H1 (cell line): Measurements from ENCODE around the gene TIMD4. TPM values are rescaled to one million over a fixed set of nuclear protein-coding genes. Genes with fewer than 3 reads are reported as not detected.

ENCODE experiments used
- CTCF ChIA-PET: fragments of 300-600 bp; sonication (Branson Sonifier 250); formaldehyde crosslinking; loops from one replicate; lab custom pipeline; 2021; ENCODE audit not compliant: partially characterized antibody; lab: Charles Lee
- POLR2A ChIA-PET: fragments of 300-600 bp; sonication (Branson Sonifier 250); formaldehyde crosslinking; loops from one replicate; lab custom pipeline; 2021; ENCODE audit warnings: inconsistent platforms; ENCODE audit not compliant: partially characterized antibody; lab: Charles Lee
- DNase-seq, 2 experiments: peaks; one replicate each; pipeline versions ENCODE4 v3.0.0 to v3.0.0-alpha.2; 2010 to 2022; ENCODE audit warnings: low spot score in 2 of 2, low read depth in 1 of 2, mixed read lengths in 1 of 2
- FAIRE-seq: peaks from 2 replicates; lab custom pipeline; 2011; peaks lifted over from hg19 to GRCh38; lab: Jason Lieb, UNC
- H2AFZ ChIP-seq: 2 replicates; pipeline ENCODE4 v1.8.1; 2012; ENCODE audit warnings: low read length, inconsistent platforms
- H2AK5ac ChIP-seq: 2 replicates; pipeline ENCODE4 v1.6.1; 2013; ENCODE audit warnings: low read depth, low read length
- H2BK120ac ChIP-seq: replicated peaks from 2 replicates; pipeline ENCODE3; 2013; ENCODE audit warnings: low read depth, low read length, inconsistent platforms
- H2BK12ac ChIP-seq: 2 replicates; pipeline ENCODE4 v1.6.1; 2013; ENCODE audit warnings: low read depth, low read length
- H2BK15ac ChIP-seq: 2 replicates; pipeline ENCODE4 v1.6.1; 2013; ENCODE audit warnings: low read length
- H2BK20ac ChIP-seq: 2 replicates; pipeline ENCODE4 v1.6.1; 2013; ENCODE audit warnings: low read length
- H2BK5ac ChIP-seq: 2 replicates; pipeline ENCODE4 v1.6.1; 2013; ENCODE audit warnings: low read depth, low read length
- H3K14ac ChIP-seq: 2 replicates; pipeline ENCODE4 v1.6.1; 2013; ENCODE audit warnings: inconsistent platforms; ENCODE audit not compliant: insufficient read length
- H3K18ac ChIP-seq: 2 replicates; pipeline ENCODE4 v1.6.1; 2013; ENCODE audit warnings: low read length; ENCODE audit errors: extremely low read depth
- H3K23ac ChIP-seq: 2 replicates; pipeline ENCODE4 v1.6.1; 2013; ENCODE audit warnings: inconsistent platforms; ENCODE audit not compliant: insufficient read length
- H3K23me2 ChIP-seq: 2 replicates; pipeline ENCODE4 v1.6.1; 2013; ENCODE audit warnings: low read depth, low read length
- H3K27ac ChIP-seq: 2 replicates; pipeline ENCODE4 v1.6.1; 2011; ENCODE audit warnings: low read depth, low read length, inconsistent platforms
- H3K27me3 ChIP-seq, 4 experiments: replicated peaks in 1 of 4; 1 replicate in 1 of 4; 2 replicates in 3 of 4; pipeline versions ENCODE4 v1.6.1 to v1.8.1; 2011 to 2013; ENCODE audit warnings: low read length in 3 of 4, mild to moderate bottlenecking in 3 of 4, inconsistent platforms in 2 of 4, mixed read lengths in 2 of 4, moderate library complexity in 1 of 4; ENCODE audit not compliant: control insufficient read depth in 3 of 4, insufficient read depth in 3 of 4; ENCODE audit errors: extremely low read depth in 1 of 4
- H3K36me3 ChIP-seq, 4 experiments: 2 replicates each; pipeline versions ENCODE4 v1.6.1 to v1.8.1; 2011 to 2013; ENCODE audit warnings: mild to moderate bottlenecking in 4 of 4, low read length in 3 of 4, moderate library complexity in 2 of 4, control low read depth in 1 of 4, inconsistent platforms in 1 of 4; ENCODE audit not compliant: insufficient read depth in 4 of 4, control insufficient read depth in 2 of 4
- H3K4ac ChIP-seq: replicated peaks from 2 replicates; pipeline ENCODE3; 2013; ENCODE audit warnings: low read length, low read depth, mixed read lengths, inconsistent platforms; ENCODE audit not compliant: insufficient read length
- H3K4me1 ChIP-seq, 4 experiments: replicated peaks in 1 of 4; 1 replicate in 1 of 4; 2 replicates in 3 of 4; pipeline versions ENCODE4 v1.6.1 to v1.8.1; 2011 to 2013; ENCODE audit warnings: low read length in 3 of 4, inconsistent platforms in 2 of 4, mixed read lengths in 1 of 4; ENCODE audit not compliant: insufficient read depth in 4 of 4, control insufficient read depth in 3 of 4
- H3K4me2 ChIP-seq, 2 experiments: 2 replicates each; pipeline versions ENCODE4 v1.6.1 to v1.8.1; 2011 to 2013; ENCODE audit warnings: low read depth in 2 of 2, low read length in 2 of 2, control low read depth in 1 of 2, inconsistent platforms in 1 of 2, mild to moderate bottlenecking in 1 of 2; ENCODE audit not compliant: insufficient read depth in 1 of 2
- H3K4me3 ChIP-seq, 4 experiments: fragments of 200-600, 300-600 bp in 1 of 4; sonication (generic), shearing (Covaris generic), sonication (Bioruptor Twin) in 1 of 4; 2 replicates each; pipeline versions ENCODE4 v1.5.1 to v1.8.1; 2011 to 2016; ENCODE audit warnings: low read length in 4 of 4, low read depth in 3 of 4, control low read depth in 2 of 4, inconsistent platforms in 2 of 4, mild to moderate bottlenecking in 2 of 4, mixed read lengths in 1 of 4, moderate library complexity in 1 of 4; ENCODE audit not compliant: insufficient read depth in 2 of 4; ENCODE audit errors: extremely low read depth in 1 of 4
- H3K56ac ChIP-seq: replicated peaks from 2 replicates; pipeline ENCODE3; 2013; ENCODE audit warnings: low read depth, mild to moderate bottlenecking, mixed read lengths, low read length, inconsistent platforms; ENCODE audit not compliant: insufficient read length
- H3K79me1 ChIP-seq: 2 replicates; pipeline ENCODE4 v1.6.1; 2013; ENCODE audit warnings: low read depth, low read length, control low read depth
- H3K79me2 ChIP-seq, 2 experiments: 2 replicates each; pipeline versions ENCODE4 v1.6.1 to v1.8.1; 2012 to 2013; ENCODE audit warnings: low read length in 2 of 2, mild to moderate bottlenecking in 2 of 2, inconsistent platforms in 1 of 2; ENCODE audit not compliant: insufficient read depth in 2 of 2, control insufficient read depth in 1 of 2
- H3K9ac ChIP-seq, 4 experiments: replicated peaks in 1 of 4; 1 replicate in 1 of 4; 2 replicates in 3 of 4; pipeline versions ENCODE4 v1.6.1 to v1.8.1; 2011 to 2013; ENCODE audit warnings: low read depth in 3 of 4, low read length in 3 of 4, control low read depth in 2 of 4, mild to moderate bottlenecking in 2 of 4, moderate library complexity in 2 of 4, inconsistent platforms in 1 of 4; ENCODE audit errors: extremely low read depth in 1 of 4
- H3K9me3 ChIP-seq, 2 experiments: 2 replicates each; pipeline versions ENCODE4 v1.6.1 to v1.8.1; 2012 to 2013; ENCODE audit warnings: mild to moderate bottlenecking in 2 of 2, moderate library complexity in 2 of 2, control low read depth in 1 of 2, inconsistent platforms in 1 of 2, low read depth in 1 of 2, low read length in 1 of 2, mixed read lengths in 1 of 2; ENCODE audit not compliant: insufficient read depth in 2 of 2
- H4K20me1 ChIP-seq, 2 experiments: replicated peaks in 1 of 2; 2 replicates each; pipeline versions ENCODE3 to v1.8.1; 2011 to 2013; ENCODE audit warnings: inconsistent platforms in 2 of 2, low read length in 2 of 2, mild to moderate bottlenecking in 1 of 2; ENCODE audit not compliant: insufficient read depth in 2 of 2, control insufficient read depth in 1 of 2
- H4K5ac ChIP-seq: 2 replicates; pipeline ENCODE4 v1.6.1; 2013; ENCODE audit warnings: low read length, low read depth, mixed read lengths, inconsistent platforms; ENCODE audit not compliant: insufficient read length
- H4K8ac ChIP-seq: 2 replicates; pipeline ENCODE4 v1.8.0; 2013; ENCODE audit warnings: mild to moderate bottlenecking, moderate library complexity, low read length, inconsistent platforms; ENCODE audit not compliant: insufficient read depth; ENCODE audit errors: extremely low read depth
- H4K91ac ChIP-seq: replicated peaks from 2 replicates; pipeline ENCODE3; 2013; ENCODE audit warnings: low read length, mixed read lengths, inconsistent platforms; ENCODE audit not compliant: insufficient read length
- EP300 ChIP-seq, 2 experiments: IDR thresholded peaks; 1 replicate in 1 of 2; 2 replicates in 1 of 2; pipeline ENCODE4 v1.6.1; 2011 to 2012; ENCODE audit warnings: low read depth in 2 of 2, low read length in 2 of 2, mild to moderate bottlenecking in 2 of 2, borderline replicate concordance in 1 of 2, inconsistent platforms in 1 of 2, moderate library complexity in 1 of 2
- GABPA ChIP-seq: IDR thresholded peaks from 2 replicates; pipeline ENCODE4 v1.6.1; 2011; ENCODE audit warnings: mild to moderate bottlenecking, low read length, moderate library complexity, borderline replicate concordance; ENCODE audit not compliant: insufficient read depth
- JUND ChIP-seq: IDR thresholded peaks from 2 replicates; pipeline ENCODE4 v1.6.1; 2011; ENCODE audit warnings: mild to moderate bottlenecking, improper control_type of control experiment, low read length
- KDM4A ChIP-seq: IDR thresholded peaks from one replicate; pipeline ENCODE4 v1.7.1; 2012; ENCODE audit warnings: low read depth, mild to moderate bottlenecking, moderate library complexity, low read length, inconsistent platforms; ENCODE audit not compliant: severe bottlenecking
- MAX ChIP-seq: IDR thresholded peaks from 2 replicates; pipeline ENCODE4 v1.6.1; 2012; ENCODE audit warnings: inconsistent platforms
- POU5F1 ChIP-seq: IDR thresholded peaks from 2 replicates; pipeline ENCODE4 v1.6.1; 2011; ENCODE audit warnings: low read depth, mild to moderate bottlenecking, low read length, moderate library complexity
- RFX5 ChIP-seq: IDR thresholded peaks from 2 replicates; pipeline ENCODE4 v1.6.1; 2011; ENCODE audit warnings: low read depth, low read length, improper control_type of control experiment, borderline replicate concordance
- SRF ChIP-seq: IDR thresholded peaks from 2 replicates; pipeline ENCODE4 v1.6.1; 2011; ENCODE audit warnings: mild to moderate bottlenecking, low read depth, low read length, moderate library complexity
- YY1 ChIP-seq: IDR thresholded peaks from 2 replicates; pipeline ENCODE4 v1.6.1; 2011; ENCODE audit warnings: low read depth, mild to moderate bottlenecking, low read length
- WGBS, 2 experiments: shearing (Covaris generic) in 1 of 2; methylation state at CpG; one replicate each; pipeline versions ENCODE4 v1.1.6 to v1.1.7; 2013 to 2015; ENCODE audit warnings: low lambda C conversion rate in 2 of 2, mixed read lengths in 2 of 2, inconsistent platforms in 1 of 2, low coverage in 1 of 2, missing lambda C conversion rate in 1 of 2; ENCODE audit not compliant: insufficient replicate concordance in 2 of 2, insufficient coverage in 1 of 2, insufficient read length in 1 of 2; ENCODE audit errors: extremely low coverage in 1 of 2, missing lambda C conversion rate in 1 of 2; 5-methylcytosine and 5-hydroxymethylcytosine counted together
- polyA plus RNA-seq, 7 experiments: library from polyadenylated mRNA; depleted of rRNA in 3 of 7; stranded (reverse) in 5 of 7; unstranded in 2 of 7; fragments of >200 nt in 5 of 7; fragments of 200-250 nt in 2 of 7; gene quantifications; 1 replicate in 5 of 7; 2 replicates in 1 of 7; 4 replicates in 1 of 7; pipeline versions ENCODE4 v1.2.1 to v1.2.3, GENCODE V29; 2011 to 2013; ENCODE audit warnings: missing spikeins in 2 of 7, mixed read lengths in 2 of 7
- total RNA-seq: library from RNA; stranded (reverse); fragmentation: NEBNext Ultra II Directional; extraction: Animal tissue kit (Norgen Biotek cat#: 25700); gene quantifications from 2 replicates; pipeline ENCODE4 v1.2.1, GENCODE V29; 2021

Gene TIMD4
- total and polyA plus RNA-seq, 2 of the 8 experiments (the other 6 are each of a cell fraction or from before 2014, with no cell fraction given) = not detected

- H3K4me2 ChIP-seq = peak overlapping the region; percentile 59 to 60
- H3K27ac ChIP-seq = peak overlapping the region; percentile 80
- H2BK5ac ChIP-seq = peak overlapping the region; percentile 100
- H3K23ac ChIP-seq = no peak overlapping the region
- DNase-seq (peak; percentile 70 to 77), FAIRE-seq (peak; percentile 97)
- peak overlapping the region; percentile 98 for H4K91ac ChIP-seq
- H4K5ac ChIP-seq = peak overlapping the region; percentile 26
- H2AK5ac ChIP-seq = peak overlapping the region; percentile 99
- peak overlapping the region in 1 of 4 experiments; percentile 53; a peak in 2 of 7 replicates for H3K9ac ChIP-seq
- peaks cover 9 to 19% (median 15%) of the 10 kb centered on the region in 4 experiments; a peak in 6 of 7 replicates for H3K4me1 ChIP-seq
- peak overlapping the region in 1 of 4 experiments; percentile 33; a peak in 2 of 8 replicates for H3K4me3 ChIP-seq
- H3K27me3 ChIP-seq = peaks cover 0 to 22% (median 5%) of the 10 kb centered on the region in 4 experiments; a peak in 5 of 7 replicates
- no peaks in the 10 kb centered on the region for H4K20me1 ChIP-seq
- H3K56ac ChIP-seq = peak overlapping the region; percentile 43
- H2BK20ac ChIP-seq = peak overlapping the region; percentile 99
- peak overlapping the region; percentile 95; the same call in 1 of the 2 replicates for H3K18ac ChIP-seq
- peak overlapping the region; percentile 95 for H3K4ac ChIP-seq
- no peak overlapping the region for H2AFZ ChIP-seq
- H3K79me2 ChIP-seq = no peaks in the 10 kb centered on the region
- H2BK15ac ChIP-seq = no peak overlapping the region; the same call in 1 of the 2 replicates
- WGBS, 2 experiments = 15% methylated on average over 5 of the region's 5 CpGs; no CpG with 5 or more reads in 1 of the 2 experiments
- H2BK12ac ChIP-seq = peak overlapping the region; percentile 99
- H2BK120ac ChIP-seq = peak overlapping the region; percentile 97
- POLR2A ChIA-PET = interaction anchor here (0.6 to 1.6 kb wide), 11 partner anchors 10 to 1886 kb away, joined by 3 to 6 read pairs (median 3); no protein-coding TSS in a partner anchor
- no peak overlapping the region for H4K8ac ChIP-seq
- H3K23me2 ChIP-seq = peaks cover 2% of the 10 kb centered on the region; the same call in 1 of the 2 replicates
- no peaks in the 10 kb centered on the region for H3K9me3 ChIP-seq
- H3K14ac ChIP-seq = no peak overlapping the region
- H3K36me3 ChIP-seq = no peaks in the 10 kb centered on the region
- no peaks in the 10 kb centered on the region for H3K79me1 ChIP-seq
- CTCF ChIA-PET = interaction anchor here (0.6 to 1.4 kb wide), 6 partner anchors 20 to 369 kb away, joined by 3 to 7 read pairs (median 4); no protein-coding TSS in a partner anchor
- TF ChIP-seq JUND = no peak
- no peak for TF ChIP-seq POU5F1
- no peak for TF ChIP-seq KDM4A
- TF ChIP-seq YY1 = peak; percentile 49; the same call in 1 of the 2 replicates
- no peak for TF ChIP-seq RFX5
- no peak for TF ChIP-seq GABPA
- no peak for TF ChIP-seq SRF
- TF ChIP-seq EP300 (IDR thresholded peaks at IDR 0.05; ENCODE audit: borderline replicate concordance in 1 of 2, low read depth in 2 of 2, low read length in 2 of 2) = peak in 1 of 2 experiments; percentile 99; a peak in 2 of 3 replicates
- peak; percentile 16; the same call in 1 of the 2 replicates for TF ChIP-seq MAX
Measured at GRCh38 chr5:156913719-156914370, 49.2 kb downstream of the TIMD4 start.
